HG03558 (cell line): Measurements from ENCODE around the gene CEP128.

Experiments used
- ATAC-seq: cut with Tn5 transposase; IDR thresholded peaks from one replicate; pipeline ENCODE4 v1.9.1; 2021; ENCODE audit warnings: moderate number of reproducible peaks; ENCODE audit not compliant: unreplicated experiment; ENCODE audit errors: extremely low read depth

Gene CEP128

DNA sequence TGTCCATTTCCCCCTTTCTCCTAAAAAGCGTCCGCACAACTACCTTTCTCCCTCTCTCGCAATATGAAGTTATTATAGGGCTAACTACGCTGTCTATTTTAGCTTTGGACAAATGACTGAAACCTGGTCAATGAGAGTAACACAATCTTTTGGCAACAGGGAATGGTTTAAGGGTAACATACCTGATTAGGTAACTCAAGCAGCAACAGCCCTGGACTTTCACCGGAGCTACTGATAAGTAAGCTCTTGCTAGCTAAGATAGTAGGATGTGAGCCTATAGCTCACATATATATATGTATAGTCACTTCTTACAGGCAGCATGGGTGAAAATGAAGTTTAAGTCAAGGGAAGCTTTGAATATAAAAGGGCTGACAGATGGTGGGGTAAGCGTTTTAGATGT lies 313.0 kb downstream of the CEP128 start:
- ATAC-seq = no peak

DNA sequence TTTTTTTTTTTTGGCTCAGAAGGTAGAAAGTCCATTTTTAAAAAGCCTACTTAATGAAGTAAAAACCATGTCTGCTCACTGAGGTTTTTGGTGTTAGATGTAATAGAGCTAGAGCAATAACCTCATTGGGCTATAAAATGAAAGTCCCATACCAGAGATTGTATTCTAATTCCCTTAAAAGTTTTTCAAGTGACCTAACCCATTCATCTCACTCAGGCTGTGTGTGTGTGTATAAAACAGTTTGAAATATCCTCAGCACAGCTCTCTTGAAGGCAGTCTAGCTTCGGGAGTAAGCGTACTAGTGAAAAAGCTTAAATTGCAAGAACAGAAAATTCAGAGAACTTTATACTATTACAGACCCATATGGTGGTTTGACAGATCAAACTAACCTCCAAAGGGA lies 313.8 kb downstream of the CEP128 start:
- ATAC-seq = no peak

DNA sequence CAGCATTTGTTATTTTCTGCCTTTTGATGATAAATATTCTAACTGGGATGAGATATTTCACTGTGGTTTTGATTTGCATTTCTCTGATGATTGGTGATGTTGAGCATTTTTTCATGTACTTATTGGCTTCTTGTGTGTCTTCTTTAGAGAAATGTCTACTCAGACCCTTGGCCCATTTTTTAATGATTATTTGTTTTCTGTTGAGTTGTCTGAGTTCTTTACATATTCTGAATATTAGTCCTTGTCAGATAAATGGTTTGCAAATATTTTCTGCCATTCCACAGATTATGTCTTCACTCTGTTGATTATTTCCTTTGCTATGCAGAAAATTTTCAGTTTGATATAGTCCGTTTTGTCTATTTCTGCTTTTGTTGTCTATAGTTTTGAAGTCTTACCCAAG lies 317.0 kb downstream of the CEP128 start:
- no peak for ATAC-seq

DNA sequence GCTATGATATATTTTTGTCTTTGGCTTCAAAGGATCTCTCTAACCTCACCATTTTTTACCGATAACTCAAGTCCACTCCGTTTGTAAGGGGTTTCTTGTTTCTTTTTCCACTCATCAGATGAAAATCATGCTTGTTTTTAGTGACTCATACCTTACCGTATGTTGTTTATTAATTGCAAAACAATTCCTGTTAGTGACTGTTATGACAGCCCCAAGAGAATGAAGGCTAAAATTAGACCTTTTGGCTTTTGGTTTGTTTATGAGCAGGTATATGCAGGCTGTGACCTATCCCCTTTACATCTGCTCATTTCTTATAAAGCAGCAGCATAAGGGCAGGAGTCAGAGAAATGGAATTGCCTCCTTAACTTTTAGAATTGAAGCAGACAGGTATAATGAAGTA lies 319.8 kb downstream of the CEP128 start:
- no peak for ATAC-seq

DNA sequence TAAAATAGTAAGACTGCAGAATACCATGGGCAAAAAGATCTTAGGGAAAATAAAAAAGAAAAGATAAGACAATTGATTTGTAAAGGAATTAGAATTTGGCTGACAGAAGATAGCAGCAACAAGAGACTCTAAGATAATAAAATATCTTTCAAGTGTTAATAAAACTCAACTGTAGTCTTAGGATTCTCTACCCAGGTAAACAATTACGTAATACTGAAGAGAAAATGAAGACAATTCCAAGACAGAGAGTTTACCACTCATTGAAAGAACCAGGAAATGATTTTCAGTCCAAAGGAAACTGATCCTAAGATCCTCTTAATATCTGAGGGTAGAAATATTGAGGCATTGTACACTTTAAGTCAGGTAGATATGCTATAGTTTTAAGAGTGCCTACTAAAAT lies 321.1 kb downstream of the CEP128 start:
- no peak for ATAC-seq

DNA sequence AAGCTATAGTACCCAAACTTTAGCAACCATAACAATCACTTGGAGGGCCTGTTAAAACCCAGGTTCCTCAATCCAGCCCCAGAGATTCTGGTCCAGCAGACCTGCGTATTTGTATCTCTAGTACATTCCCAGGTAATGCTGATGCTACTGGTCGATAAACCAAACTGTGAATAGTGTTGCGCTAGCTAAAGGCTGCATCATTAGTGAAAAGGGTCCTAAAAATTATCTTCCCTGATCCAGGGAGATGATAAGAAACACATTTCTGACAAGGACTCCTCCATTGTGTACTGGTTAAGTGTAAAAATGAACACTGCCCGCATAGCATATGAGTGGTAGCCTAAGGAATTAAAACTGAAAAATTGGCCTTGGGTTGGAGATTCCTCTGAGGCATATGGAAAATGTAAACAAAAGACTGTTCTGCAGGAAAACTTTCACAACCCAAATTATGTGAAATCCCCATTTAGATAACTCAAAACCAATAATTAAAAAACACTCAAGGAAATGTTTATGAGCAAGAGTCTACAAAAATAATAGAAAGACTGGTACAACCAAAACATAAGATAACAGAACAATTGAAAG lies 322.7 kb downstream of the CEP128 start:
- no peak for ATAC-seq

DNA sequence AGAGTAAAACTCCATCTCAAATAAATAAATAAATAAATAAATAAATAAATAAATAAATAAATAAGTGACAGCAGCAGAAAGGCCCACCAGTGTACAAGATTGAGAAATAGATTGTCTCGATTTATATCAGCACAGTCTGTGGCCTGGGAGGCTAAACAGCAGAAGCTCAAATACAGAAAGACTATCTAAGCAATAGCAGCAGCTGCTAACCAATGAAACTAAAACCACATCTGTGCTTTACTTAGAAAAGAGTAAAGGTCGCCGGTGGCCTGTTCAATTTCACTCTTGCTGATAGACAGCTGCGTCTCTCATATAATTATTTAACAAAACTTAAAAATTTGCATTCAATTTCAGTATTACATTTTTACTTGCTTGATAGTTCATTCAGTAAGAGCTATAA lies 325.7 kb downstream of the CEP128 start:
- ATAC-seq = no peak

DNA sequence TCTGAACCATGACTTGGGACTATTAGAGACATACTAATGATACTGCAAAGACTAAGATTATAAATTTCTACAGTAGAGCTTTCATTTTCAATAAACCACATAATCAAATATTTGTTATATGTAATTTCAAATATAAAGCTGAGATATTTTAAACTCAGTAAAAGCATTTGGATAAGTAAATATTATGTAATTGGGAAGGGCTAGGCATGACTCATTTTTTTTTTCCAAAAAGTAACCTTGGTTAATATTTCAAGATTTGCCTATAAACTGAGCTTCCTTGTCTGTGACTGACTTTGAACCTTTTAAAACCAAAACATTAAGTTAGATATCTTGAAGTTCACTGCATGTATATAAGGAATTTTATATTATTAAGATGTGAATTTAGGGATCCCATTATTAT lies 332.5 kb downstream of the CEP128 start:
- no peak for ATAC-seq

DNA sequence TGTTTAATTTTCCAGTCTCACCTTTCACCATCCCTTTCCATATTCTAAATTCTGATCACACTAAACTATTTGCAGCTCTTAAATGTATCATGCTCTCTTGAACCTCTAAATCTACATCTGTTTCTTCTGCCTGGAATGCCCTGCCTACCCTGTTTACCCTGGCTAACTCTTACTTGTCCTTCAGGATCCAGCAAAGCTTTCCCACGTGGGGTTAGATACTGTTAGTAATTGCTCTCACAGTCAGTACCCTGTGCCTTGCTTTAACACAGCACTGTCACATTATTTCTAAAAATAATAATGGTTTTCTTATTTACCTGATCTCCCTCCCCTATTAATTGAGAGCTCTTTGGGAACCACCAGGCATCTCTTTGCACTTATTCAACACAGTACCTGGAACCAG lies 333.0 kb downstream of the CEP128 start:
- ATAC-seq = no peak

DNA sequence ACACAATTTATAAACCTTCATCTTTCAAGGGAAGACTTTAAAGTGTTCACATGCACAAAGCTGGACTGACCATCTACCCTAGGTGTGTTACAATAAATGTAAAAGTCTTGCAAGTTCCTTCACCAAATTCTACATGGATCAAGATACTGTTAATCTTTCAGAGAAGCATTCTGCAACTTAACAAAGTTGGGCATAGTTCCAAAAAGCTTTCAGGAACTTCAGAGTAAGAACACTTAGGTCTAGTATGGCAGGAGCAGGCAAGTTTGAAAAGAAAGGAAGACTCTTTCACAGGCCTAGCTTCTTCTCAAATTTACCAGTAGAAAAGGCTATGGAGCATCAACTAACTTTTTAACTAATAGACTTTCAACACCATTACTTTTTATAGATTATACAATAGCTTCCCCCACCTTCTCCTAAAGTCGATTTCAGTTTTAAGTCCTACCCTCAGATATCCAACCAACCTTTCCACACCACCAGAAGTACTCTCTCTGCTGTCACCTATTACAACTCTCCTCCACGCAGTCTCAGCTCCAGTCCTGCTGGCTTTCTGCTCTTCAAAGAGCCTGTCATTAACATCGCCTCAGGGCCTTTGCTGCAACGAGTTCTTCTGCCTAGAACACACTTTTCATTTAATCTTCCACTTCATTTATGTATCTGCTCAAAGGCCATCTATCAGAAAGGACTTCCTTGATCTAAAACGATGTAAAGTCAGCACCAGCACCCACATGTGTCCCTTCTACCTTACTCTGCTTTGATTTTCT lies 333.9 kb downstream of the CEP128 start:
- ATAC-seq = no peak

DNA sequence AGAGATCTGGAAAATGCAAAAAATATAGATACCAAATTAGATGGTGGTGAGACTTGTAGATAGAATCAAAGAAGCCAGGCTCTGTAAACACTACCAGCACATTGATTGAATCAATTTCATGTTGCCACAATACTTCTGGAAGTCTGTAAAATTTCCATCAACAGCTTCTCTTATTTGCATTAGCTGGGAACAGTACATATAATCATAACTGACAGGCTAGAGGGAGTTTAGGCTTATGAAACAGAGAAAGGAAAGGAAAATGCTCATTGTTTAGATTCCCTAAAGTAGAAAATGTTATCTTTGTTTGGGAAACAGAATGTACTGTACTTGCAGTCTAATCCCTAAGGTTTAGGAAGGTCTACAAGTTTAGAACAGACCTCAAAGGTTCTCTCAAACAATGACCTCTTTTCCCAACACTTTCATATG lies 335.2 kb downstream of the CEP128 start:
- ATAC-seq = no peak

DNA sequence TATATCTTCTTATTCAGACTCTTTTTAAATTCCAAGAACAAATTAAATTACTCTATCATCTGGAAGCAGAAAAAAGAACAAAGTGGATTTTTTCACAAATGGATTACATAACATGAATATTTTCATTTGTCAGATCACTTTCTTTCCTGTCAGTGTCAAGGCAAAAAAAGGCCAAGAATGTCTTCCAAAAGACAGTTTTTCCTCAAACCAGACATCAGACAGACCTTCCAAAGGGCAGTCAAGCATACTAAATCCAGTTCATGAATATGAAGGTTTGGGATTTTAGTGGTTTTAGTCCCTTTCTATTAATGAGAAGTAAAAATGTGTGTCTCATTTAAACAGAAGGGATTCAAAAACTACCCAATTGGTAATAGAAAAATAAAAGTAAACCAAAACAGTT lies 336.0 kb downstream of the CEP128 start:
- ATAC-seq = no peak

DNA sequence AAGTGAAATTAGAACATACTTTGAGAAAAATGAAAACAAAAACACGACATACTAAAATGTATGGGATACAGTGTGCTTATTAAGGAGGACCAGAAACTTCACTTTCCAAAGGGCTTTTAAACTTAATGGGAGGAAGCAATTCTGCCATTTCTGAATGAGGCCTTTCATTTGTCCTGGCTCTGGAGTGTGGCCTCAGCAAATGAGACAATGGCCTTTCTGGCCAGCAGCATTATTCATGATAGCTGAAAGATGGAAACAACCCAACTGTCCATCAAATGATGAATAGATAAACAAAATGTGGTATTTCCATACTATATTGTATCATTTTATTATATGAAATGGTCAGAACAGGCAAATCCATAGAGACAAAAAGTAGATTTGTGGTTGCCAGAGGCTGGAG lies 338.6 kb downstream of the CEP128 start:
- ATAC-seq = no peak

DNA sequence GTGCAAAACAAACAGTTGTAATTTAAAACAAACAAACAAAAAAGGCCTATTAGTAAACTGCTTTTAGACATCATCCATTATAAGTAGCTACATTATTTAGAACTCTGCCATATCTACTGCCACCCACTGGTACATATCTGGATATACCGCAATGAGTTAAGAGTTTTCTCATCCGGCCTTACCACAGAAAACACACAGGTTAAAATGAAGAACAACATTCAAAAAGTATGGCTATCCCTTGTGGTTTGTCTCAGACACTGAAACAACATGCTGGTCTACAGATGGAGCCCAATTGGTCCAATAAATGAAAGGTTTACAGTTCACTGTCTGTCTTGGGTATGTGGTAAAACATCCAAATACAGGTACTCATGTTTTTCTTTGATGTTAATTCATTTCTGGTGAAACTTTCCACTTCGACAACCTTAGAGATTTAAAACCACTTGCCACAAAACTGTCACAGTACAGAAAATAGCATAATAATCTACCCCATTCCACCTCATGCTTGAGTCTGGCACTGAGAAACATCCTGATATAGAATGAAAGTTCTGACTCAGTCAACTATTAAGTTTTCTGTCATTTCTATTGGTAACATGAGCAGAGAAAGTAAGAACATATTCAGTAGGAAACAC lies 354.3 kb downstream of the CEP128 start:
- peak; percentile 93 for ATAC-seq

DNA sequence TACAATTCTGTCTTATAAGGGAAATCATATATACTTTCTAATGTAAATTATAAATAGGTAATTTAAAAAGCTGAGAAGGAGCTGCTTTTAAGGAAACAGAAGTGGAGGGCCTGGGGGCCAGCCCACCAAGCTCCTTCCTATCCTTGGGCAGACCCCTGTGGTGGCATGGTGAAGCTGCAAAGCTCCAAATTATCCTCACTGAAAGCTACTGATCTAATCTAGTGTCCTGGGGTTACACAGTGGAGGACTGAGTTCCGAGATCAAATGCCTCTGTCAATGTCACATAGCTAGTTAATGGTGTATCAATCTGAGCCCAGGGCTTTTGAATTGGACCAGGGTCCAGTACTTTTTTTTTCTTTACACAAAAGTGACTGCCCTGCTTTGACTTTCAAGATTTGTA lies 355.4 kb downstream of the CEP128 start:
- ATAC-seq = no peak

DNA sequence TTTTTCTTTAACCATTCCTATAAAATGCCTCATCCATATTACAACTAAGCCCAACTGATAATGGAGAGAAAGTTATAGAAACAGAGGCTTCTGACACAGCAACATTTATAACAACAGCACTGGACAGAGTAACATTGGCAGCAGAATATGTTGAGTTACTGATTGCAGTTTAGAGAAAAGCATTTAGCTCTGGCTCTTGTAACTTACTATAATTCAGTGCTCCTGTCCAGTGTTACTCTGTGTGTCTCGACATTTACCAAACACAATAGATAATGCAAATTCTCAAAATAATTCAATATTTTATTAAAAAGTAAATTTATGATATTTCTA lies 356.1 kb downstream of the CEP128 start:
- no peak for ATAC-seq

DNA sequence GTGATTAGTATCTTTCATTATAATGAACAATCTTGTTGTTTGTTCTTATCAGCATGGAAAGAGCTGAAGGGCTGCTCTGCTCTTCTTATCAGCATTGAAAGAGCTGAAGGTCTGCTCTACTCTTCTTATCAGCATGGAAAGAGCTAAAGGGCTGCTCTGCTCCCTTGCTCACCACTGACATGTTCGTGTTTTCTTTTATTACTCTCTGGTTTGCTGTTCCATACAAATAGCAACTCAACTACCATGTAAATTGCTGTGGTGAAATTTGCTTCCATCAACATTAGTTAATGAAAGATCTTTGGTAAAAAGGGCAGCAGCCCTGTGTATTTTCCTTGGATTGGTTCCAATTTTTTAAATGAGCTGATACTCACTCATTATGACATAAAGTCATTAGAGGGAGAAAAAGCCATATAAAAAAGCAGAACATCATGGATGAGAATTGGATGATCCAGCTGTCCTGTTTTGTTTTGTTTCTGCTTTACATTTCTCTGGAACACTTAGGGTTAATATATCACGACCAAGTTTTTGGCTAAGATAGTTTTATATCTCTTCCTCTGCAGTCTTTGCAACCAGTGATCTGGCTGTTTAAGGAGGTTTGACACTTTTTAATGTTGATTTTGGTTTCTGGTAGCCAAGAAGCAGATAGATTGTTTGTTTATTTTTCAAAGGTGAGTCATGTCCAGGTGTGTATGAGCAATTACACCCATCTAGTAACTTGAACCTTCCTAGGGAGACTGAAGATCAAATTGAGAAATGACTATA lies 356.6 kb downstream of the CEP128 start:
- no peak for ATAC-seq

DNA sequence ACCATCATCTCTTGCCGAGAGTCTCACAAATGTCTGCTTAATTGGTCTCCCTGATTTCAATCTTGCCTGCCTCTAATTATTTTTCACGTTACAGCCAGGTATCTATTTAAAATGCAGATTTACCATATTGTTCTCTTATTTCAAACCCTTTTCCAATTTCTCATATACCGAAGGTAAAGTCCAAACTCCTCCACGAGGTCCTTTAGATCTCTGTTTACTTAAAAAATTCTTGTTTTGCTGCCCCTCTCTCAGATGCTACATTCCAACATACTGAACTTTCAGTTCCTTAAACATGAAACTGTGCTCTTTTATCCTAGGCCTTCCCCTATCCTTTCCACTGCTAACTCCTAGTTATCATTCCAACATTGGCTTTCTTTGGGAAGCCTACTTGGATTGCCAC lies 363.9 kb downstream of the CEP128 start:
- no peak for ATAC-seq

DNA sequence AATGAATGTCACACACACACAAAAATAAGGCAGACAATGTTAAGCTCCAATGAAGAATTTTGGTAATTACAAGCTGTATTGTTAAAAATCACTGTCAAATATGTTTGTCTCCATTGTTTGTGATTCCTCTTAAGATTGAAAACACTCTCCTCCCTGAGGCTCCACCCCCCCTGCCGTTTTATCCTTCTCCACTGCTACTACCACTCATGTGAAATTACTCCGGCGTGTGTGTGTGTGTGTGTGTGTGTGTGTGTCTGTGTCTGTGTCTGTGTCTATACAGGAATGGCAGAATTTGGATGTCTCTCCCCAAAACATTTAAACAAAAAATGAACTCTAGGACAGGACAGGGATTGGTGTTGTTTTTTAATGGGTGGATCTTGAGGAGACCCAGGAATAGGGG lies 365.1 kb downstream of the CEP128 start:
- no peak for ATAC-seq

DNA sequence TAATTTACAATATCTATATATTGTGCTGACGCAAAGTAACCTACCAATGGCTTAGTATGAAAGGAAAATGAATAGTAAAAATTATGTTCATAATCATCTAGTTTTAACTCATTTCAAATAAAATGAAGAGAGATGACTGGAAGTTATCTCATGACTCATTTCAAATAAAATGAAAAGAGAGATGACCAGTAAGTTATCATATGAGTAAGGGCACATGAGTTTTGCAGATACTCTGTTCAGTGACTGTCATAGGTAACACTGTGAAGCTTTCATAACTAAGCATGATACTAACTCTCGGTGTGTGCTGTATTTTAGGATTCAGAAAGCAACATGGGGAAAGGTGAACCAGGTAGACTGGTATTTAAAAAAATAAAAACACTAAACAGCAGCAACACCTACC lies 365.8 kb downstream of the CEP128 start:
- ATAC-seq = no peak

DNA sequence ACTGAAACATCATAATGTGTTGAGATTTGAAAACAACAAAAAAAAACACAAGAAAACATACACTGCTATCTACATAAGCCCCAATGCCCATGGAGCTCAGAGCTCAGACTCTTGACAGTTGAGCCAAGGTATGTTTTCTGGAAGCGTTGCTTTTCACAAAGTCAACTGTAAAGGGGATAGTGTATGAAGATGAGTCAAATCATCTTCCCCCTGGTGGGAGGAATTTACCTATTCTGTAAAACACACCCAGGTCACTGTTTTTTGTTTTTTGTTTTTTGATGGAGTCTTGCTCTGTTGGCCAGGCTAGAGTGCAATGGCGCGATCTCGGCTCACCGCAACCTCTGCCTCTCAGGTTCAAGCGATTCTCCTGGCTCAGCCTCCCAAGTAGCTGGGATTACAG lies 368.9 kb downstream of the CEP128 start:
- no peak for ATAC-seq
